A549 (cell line): Measurements from ENCODE around the gene BCAP31.

Experiments used
- CHD4 ChIP-seq: fragments of 200-600 bp; sonication (generic); IDR thresholded peaks from 2 replicates; pipeline ENCODE4 v1.6.1; 2016; ENCODE audit warnings: antibody characterized with exemption, mild to moderate bottlenecking, borderline replicate concordance
- EHMT2 ChIP-seq: fragments of 200-600 bp; sonication (generic); IDR thresholded peaks from 2 replicates; pipeline ENCODE4 v1.6.1; 2016; ENCODE audit warnings: antibody characterized with exemption, low read depth, mild to moderate bottlenecking, moderate library complexity
- HDAC2 ChIP-seq: fragments of 200-600 bp; sonication (generic); IDR thresholded peaks from 2 replicates; pipeline ENCODE4 v1.6.1; 2016
- POLR2A ChIP-seq: IDR thresholded peaks from 2 replicates; pipeline ENCODE4 v1.6.1; 2012; ENCODE audit warnings: mild to moderate bottlenecking, low read length
- RCOR1 ChIP-seq: fragments of 150-350 bp; IDR thresholded peaks from 2 replicates; pipeline ENCODE4 v1.6.1; 2014; ENCODE audit warnings: antibody characterized with exemption, low read length, low read depth
- SMC3 ChIP-seq: fragments of >200 bp; sonication (Bioruptor Twin); formaldehyde crosslinking; IDR thresholded peaks from 3 replicates; pipeline ENCODE4 v1.6.1; 2018; ENCODE audit warnings: inconsistent platforms
- TF ChIP-seq, protein P1 (sequence below): fragments of >200 bp; sonication (Bioruptor Twin); formaldehyde crosslinking; IDR thresholded peaks from 3 replicates; pipeline ENCODE4 v1.5.1; 2016
- TF ChIP-seq, protein P2 (sequence below): IDR thresholded peaks from 2 replicates; pipeline ENCODE4 v1.6.1; 2012

GRCh38 chrX:153665726-153666306, 58.4 kb downstream of the BCAP31 start:
- TF ChIP-seq EHMT2 (no peak), POLR2A (no peak), HDAC2 (no peak), RCOR1 (no peak), SMC3 (no peak), CHD4 (no peak)
- TF ChIP-seq, protein P1, sequence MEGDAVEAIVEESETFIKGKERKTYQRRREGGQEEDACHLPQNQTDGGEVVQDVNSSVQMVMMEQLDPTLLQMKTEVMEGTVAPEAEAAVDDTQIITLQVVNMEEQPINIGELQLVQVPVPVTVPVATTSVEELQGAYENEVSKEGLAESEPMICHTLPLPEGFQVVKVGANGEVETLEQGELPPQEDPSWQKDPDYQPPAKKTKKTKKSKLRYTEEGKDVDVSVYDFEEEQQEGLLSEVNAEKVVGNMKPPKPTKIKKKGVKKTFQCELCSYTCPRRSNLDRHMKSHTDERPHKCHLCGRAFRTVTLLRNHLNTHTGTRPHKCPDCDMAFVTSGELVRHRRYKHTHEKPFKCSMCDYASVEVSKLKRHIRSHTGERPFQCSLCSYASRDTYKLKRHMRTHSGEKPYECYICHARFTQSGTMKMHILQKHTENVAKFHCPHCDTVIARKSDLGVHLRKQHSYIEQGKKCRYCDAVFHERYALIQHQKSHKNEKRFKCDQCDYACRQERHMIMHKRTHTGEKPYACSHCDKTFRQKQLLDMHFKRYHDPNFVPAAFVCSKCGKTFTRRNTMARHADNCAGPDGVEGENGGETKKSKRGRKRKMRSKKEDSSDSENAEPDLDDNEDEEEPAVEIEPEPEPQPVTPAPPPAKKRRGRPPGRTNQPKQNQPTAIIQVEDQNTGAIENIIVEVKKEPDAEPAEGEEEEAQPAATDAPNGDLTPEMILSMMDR: no peak
- TF ChIP-seq, protein P2, sequence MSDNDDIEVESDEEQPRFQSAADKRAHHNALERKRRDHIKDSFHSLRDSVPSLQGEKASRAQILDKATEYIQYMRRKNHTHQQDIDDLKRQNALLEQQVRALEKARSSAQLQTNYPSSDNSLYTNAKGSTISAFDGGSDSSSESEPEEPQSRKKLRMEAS: no peak
